ENCODE data around the gene AP5Z1.

Gene AP5Z1

DNA sequence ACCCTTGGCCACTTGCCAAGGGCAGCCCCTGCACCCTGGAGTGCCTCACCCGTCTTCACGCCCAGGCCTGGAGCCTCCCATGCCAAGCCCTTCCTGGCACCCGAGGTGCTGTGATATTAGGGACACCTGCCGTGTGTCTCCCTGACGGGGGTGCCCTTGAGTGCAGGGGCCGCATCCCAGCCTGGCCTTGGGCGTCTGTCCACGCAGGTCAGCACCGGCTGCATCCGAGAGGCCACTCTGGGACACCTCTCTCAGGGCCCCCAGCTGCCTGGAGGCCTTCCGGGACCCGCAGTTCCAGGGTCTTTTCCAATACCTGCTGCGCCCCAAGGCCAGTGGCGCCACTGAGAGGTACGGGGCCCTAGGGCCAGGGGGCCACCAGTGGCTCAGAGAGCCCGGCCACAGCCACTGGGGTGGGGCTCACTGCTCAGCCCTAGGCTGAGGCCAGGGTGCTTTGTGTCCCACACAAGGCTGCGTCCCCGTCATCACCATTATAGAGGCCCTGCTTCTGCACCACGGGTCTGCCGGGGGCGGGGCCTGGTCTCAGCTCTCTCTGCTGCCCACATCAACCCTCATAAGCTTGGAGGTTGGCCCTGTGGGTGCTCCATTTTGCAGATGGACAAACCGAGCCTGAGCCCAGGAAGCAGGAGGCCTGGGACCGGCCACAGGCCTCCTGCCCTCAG is 12.7 kb downstream of the AP5Z1 start:
- TF ChIP-seq, protein P1, sequence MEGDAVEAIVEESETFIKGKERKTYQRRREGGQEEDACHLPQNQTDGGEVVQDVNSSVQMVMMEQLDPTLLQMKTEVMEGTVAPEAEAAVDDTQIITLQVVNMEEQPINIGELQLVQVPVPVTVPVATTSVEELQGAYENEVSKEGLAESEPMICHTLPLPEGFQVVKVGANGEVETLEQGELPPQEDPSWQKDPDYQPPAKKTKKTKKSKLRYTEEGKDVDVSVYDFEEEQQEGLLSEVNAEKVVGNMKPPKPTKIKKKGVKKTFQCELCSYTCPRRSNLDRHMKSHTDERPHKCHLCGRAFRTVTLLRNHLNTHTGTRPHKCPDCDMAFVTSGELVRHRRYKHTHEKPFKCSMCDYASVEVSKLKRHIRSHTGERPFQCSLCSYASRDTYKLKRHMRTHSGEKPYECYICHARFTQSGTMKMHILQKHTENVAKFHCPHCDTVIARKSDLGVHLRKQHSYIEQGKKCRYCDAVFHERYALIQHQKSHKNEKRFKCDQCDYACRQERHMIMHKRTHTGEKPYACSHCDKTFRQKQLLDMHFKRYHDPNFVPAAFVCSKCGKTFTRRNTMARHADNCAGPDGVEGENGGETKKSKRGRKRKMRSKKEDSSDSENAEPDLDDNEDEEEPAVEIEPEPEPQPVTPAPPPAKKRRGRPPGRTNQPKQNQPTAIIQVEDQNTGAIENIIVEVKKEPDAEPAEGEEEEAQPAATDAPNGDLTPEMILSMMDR (IDR thresholded peaks at IDR 0.05; ENCODE audit: insufficient read depth, low read length, poor library complexity, severe bottlenecking) = no peak
- Histone ChIP-seq H3K4me3 (replicated peaks; ENCODE audit: low read depth, low read length) (no peak overlapping the region), H3K27me3 (replicated peaks; ENCODE audit: control insufficient read depth, insufficient read depth, low read length) (no peaks in the 10 kb centered on the region), H3K36me3 (ENCODE audit: control insufficient read depth, insufficient read depth, low read length) (peaks cover 63% of the 10 kb centered on the region)
- no peak for DNase-seq (ENCODE audit: extremely low read depth, insufficient read length)

GRCh38 chr7:4788627-4789189 is 13.3 kb downstream of the AP5Z1 start:
- H3K27me3 ChIP-seq (replicated peaks; ENCODE audit: control insufficient read depth, insufficient read depth, low read length) = no peaks in the 10 kb centered on the region
- TF ChIP-seq, protein P1 (IDR thresholded peaks at IDR 0.05; ENCODE audit: insufficient read depth, low read length, poor library complexity, severe bottlenecking) = no peak
- no peak overlapping the region for H3K4me3 ChIP-seq (replicated peaks; ENCODE audit: low read depth, low read length)
- no peak for DNase-seq (ENCODE audit: extremely low read depth, insufficient read length)
- peaks cover 60% of the 10 kb centered on the region for H3K36me3 ChIP-seq (ENCODE audit: control insufficient read depth, insufficient read depth, low read length)

DNA sequence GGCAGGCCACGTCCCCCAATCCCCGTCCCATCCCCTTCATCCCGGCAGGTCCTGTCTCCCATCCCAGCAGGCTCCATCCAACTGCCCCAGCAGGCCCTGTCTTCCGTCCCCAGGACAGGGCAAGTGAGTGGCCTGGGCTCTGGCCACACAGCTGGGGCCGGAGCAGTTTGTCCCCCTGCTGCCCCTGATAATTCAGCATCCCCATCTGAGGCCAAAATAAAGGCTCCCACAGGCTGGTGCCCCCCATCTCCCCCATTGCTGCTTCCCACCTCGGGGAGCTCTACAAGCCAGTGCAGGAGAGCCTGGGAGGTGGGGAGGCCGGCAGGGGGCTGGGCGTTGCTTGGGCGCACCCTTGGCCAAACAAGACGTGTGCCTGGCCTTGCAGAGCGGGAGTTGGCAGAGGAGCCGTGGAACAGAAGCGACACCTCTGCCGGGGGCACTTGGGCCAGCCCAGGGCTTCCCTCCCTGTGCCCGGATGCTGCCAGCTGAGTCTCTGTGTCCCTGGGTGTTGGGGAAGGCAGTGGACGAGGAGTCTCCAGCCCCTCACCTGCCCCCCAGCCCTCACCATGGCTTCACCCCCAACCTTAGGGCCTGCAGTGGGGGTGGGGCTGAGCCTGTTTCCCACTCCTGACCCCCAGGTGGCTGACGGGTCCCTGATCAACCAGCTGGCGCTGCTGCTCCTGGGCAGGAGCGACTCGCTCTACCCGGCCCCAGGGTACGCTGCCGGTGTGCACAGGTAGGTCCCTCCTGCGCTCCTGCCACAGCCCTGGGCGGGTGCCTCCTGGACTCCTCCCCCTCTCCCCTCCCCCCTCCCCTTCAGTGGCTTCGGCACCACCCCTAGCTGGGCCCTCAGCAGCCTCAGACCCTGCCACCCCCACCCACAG is 14.0 kb downstream of the AP5Z1 start:
- H3K4me3 ChIP-seq (replicated peaks; ENCODE audit: low read depth, low read length) = no peak overlapping the region
- no peak for DNase-seq (ENCODE audit: extremely low read depth, insufficient read length)
- no peaks in the 10 kb centered on the region for H3K27me3 ChIP-seq (replicated peaks; ENCODE audit: control insufficient read depth, insufficient read depth, low read length)
- peaks cover 54% of the 10 kb centered on the region for H3K36me3 ChIP-seq (ENCODE audit: control insufficient read depth, insufficient read depth, low read length)
- TF ChIP-seq, protein P1 (IDR thresholded peaks at IDR 0.05; ENCODE audit: insufficient read depth, low read length, poor library complexity, severe bottlenecking) = no peak

GRCh38 chr7:4790078-4790465 is 14.6 kb downstream of the AP5Z1 start:
- DNase-seq (ENCODE audit: extremely low read depth, insufficient read length) = no peak
- Histone ChIP-seq H3K4me3 (replicated peaks; ENCODE audit: low read depth, low read length) (no peak overlapping the region), H3K27me3 (replicated peaks; ENCODE audit: control insufficient read depth, insufficient read depth, low read length) (no peaks in the 10 kb centered on the region), H3K36me3 (ENCODE audit: control insufficient read depth, insufficient read depth, low read length) (peaks cover 49% of the 10 kb centered on the region)
- TF ChIP-seq, protein P1 (IDR thresholded peaks at IDR 0.05; ENCODE audit: insufficient read depth, low read length, poor library complexity, severe bottlenecking) = no peak

DNA sequence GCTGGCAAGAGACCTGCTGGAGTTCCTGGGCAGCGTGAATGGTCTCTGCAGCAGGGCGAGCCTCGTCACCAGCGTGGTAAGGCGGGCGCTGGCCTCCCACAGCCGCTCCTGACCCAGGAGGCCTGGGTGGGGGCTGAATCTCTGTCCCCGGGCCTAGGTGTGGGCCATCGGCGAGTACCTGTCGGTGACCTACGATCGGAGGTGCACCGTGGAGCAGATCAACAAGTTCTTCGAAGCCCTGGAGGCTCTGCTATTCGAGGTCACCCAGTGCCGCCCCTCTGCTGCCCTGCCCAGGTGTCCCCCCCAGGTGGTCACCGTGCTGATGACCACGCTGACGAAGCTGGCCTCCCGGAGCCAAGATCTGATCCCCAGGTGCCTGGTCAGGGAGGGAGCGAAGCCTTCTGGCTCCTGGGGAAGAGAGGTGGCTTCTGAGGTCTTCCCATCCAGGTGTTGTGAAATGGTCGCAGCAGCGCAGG is 15.1 kb downstream of the AP5Z1 start:
- Histone ChIP-seq H3K4me3 (replicated peaks; ENCODE audit: low read depth, low read length) (no peak overlapping the region), H3K27me3 (replicated peaks; ENCODE audit: control insufficient read depth, insufficient read depth, low read length) (no peaks in the 10 kb centered on the region), H3K36me3 (ENCODE audit: control insufficient read depth, insufficient read depth, low read length) (peaks cover 45% of the 10 kb centered on the region)
- TF ChIP-seq, protein P1 (IDR thresholded peaks at IDR 0.05; ENCODE audit: insufficient read depth, low read length, poor library complexity, severe bottlenecking) = no peak
- DNase-seq (ENCODE audit: extremely low read depth, insufficient read length) = no peak
